ENCODE results near the gene PRKAR1B. TPM values are rescaled to one million over a fixed set of nuclear protein-coding genes. Genes with fewer than 3 reads are reported as not detected.

PRKAR1B gene
- total and polyA plus RNA-seq, 2 donors, result 13.7 to 15.4 TPM

- H3K9me3 ChIP-seq (ENCODE audit: control insufficient read depth in 2 of 2, insufficient read depth in 1 of 2, low read length in 1 of 2), result peaks cover 0 to 24% of the 10 kb centered on the region in 2 donors
- no peak overlapping the region for H3K27ac ChIP-seq (ENCODE audit: low read depth in 1 of 2, low read length in 1 of 2)
- H3K4me3 ChIP-seq (ENCODE audit: low read length in 2 of 2), result no peak overlapping the region
- peak in 1 of 9 donors; percentile 50 for DNase-seq (ENCODE audit: low read depth in 6 of 9, low spot score in 9 of 9)
- no peaks in the 10 kb centered on the region for H3K27me3 ChIP-seq (ENCODE audit: control insufficient read depth in 2 of 2, insufficient read depth in 1 of 2, low read length in 1 of 2)
- WGBS, result 23% methylated on average over 39 of the region's 39 CpGs
- H3K36me3 ChIP-seq (ENCODE audit: control insufficient read depth in 2 of 2, insufficient read depth in 2 of 2, low read length in 1 of 2), result peaks cover 0 to 11% of the 10 kb centered on the region in 2 donors
- H3K4me1 ChIP-seq (ENCODE audit: control insufficient read depth in 2 of 2, insufficient read depth in 2 of 2, low read length in 2 of 2), result peaks cover 14 to 42% of the 10 kb centered on the region in 2 donors
Observed at GRCh38 chr7:601595-602340, 125.3 kb downstream of the PRKAR1B start.

GRCh38 chr7:601036-601594 is 126.0 kb downstream of the PRKAR1B start:
- WGBS, result 79% methylated on average over 22 of the region's 22 CpGs
- H3K4me1 ChIP-seq (ENCODE audit: control insufficient read depth in 2 of 2, insufficient read depth in 2 of 2, low read length in 2 of 2), result peaks cover 14 to 42% of the 10 kb centered on the region in 2 donors
- no peak overlapping the region for H3K27ac ChIP-seq (ENCODE audit: low read depth in 1 of 2, low read length in 1 of 2)
- no peak for DNase-seq (ENCODE audit: low read depth in 6 of 9, low spot score in 9 of 9)
- H3K36me3 ChIP-seq (ENCODE audit: control insufficient read depth in 2 of 2, insufficient read depth in 2 of 2, low read length in 1 of 2), result peaks cover 0 to 10% of the 10 kb centered on the region in 2 donors
- no peak overlapping the region for H3K4me3 ChIP-seq (ENCODE audit: low read length in 2 of 2)
- no peaks in the 10 kb centered on the region for H3K27me3 ChIP-seq (ENCODE audit: control insufficient read depth in 2 of 2, insufficient read depth in 1 of 2, low read length in 1 of 2)
- peaks cover 0 to 26% of the 10 kb centered on the region in 2 donors for H3K9me3 ChIP-seq (ENCODE audit: control insufficient read depth in 2 of 2, insufficient read depth in 1 of 2, low read length in 1 of 2)

- H3K27ac ChIP-seq (ENCODE audit: low read depth in 1 of 2, low read length in 1 of 2), result no peak overlapping the region
- WGBS, result 97% methylated on average over 33 of the region's 33 CpGs
- H3K4me1 ChIP-seq (ENCODE audit: control insufficient read depth in 2 of 2, insufficient read depth in 2 of 2, low read length in 2 of 2), result peaks cover 14 to 40% of the 10 kb centered on the region in 2 donors
- no peaks in the 10 kb centered on the region for H3K27me3 ChIP-seq (ENCODE audit: control insufficient read depth in 2 of 2, insufficient read depth in 1 of 2, low read length in 1 of 2)
- DNase-seq (ENCODE audit: low read depth in 6 of 9, low spot score in 9 of 9), result no peak
- H3K4me3 ChIP-seq (ENCODE audit: low read length in 2 of 2), result no peak overlapping the region
- peaks cover 0 to 27% of the 10 kb centered on the region in 2 donors for H3K9me3 ChIP-seq (ENCODE audit: control insufficient read depth in 2 of 2, insufficient read depth in 1 of 2, low read length in 1 of 2)
- peaks cover 3 to 4% of the 10 kb centered on the region in 2 donors for H3K36me3 ChIP-seq (ENCODE audit: control insufficient read depth in 2 of 2, insufficient read depth in 2 of 2, low read length in 1 of 2)
Observed at GRCh38 chr7:600149-601035, 126.7 kb downstream of the PRKAR1B start.

GRCh38 chr7:598899-599298 is 128.2 kb downstream of the PRKAR1B start:
- H3K27ac ChIP-seq (ENCODE audit: low read depth in 1 of 2, low read length in 1 of 2), result no peak overlapping the region
- peaks cover 0 to 17% of the 10 kb centered on the region in 2 donors for H3K9me3 ChIP-seq (ENCODE audit: control insufficient read depth in 2 of 2, insufficient read depth in 1 of 2, low read length in 1 of 2)
- H3K4me3 ChIP-seq (ENCODE audit: low read length in 2 of 2), result no peak overlapping the region
- H3K36me3 ChIP-seq (ENCODE audit: control insufficient read depth in 2 of 2, insufficient read depth in 2 of 2, low read length in 1 of 2), result peaks cover 0 to 3% of the 10 kb centered on the region in 2 donors
- 99% methylated on average over 19 of the region's 19 CpGs for WGBS
- no peak for DNase-seq (ENCODE audit: low read depth in 6 of 9, low spot score in 9 of 9)
- no peaks in the 10 kb centered on the region for H3K27me3 ChIP-seq (ENCODE audit: control insufficient read depth in 2 of 2, insufficient read depth in 1 of 2, low read length in 1 of 2)
- peaks cover 10 to 37% of the 10 kb centered on the region in 2 donors for H3K4me1 ChIP-seq (ENCODE audit: control insufficient read depth in 2 of 2, insufficient read depth in 2 of 2, low read length in 2 of 2)

GRCh38 chr7:597348-598178 is 129.5 kb downstream of the PRKAR1B start:
- Histone ChIP-seq H3K4me1 (ENCODE audit: control insufficient read depth in 2 of 2, insufficient read depth in 2 of 2, low read length in 2 of 2) (peaks cover 19 to 44% of the 10 kb centered on the region in 2 donors), H3K27ac (ENCODE audit: low read depth in 1 of 2, low read length in 1 of 2) (no peak overlapping the region), H3K4me3 (ENCODE audit: low read length in 2 of 2) (no peak overlapping the region), H3K27me3 (ENCODE audit: control insufficient read depth in 2 of 2, insufficient read depth in 1 of 2, low read length in 1 of 2) (no peaks in the 10 kb centered on the region), H3K9me3 (ENCODE audit: control insufficient read depth in 2 of 2, insufficient read depth in 1 of 2, low read length in 1 of 2) (peaks cover 0 to 14% of the 10 kb centered on the region in 2 donors), H3K36me3 (ENCODE audit: control insufficient read depth in 2 of 2, insufficient read depth in 2 of 2, low read length in 1 of 2) (peaks cover 0 to 3% of the 10 kb centered on the region in 2 donors)
- WGBS, result 97% methylated on average over 35 of the region's 35 CpGs
- DNase-seq (ENCODE audit: low read depth in 6 of 9, low spot score in 9 of 9), result no peak

GRCh38 chr7:596819-597182 is 130.3 kb downstream of the PRKAR1B start:
- no peak for DNase-seq (ENCODE audit: low read depth in 6 of 9, low spot score in 9 of 9)
- Histone ChIP-seq H3K27ac (ENCODE audit: low read depth in 1 of 2, low read length in 1 of 2) (no peak overlapping the region), H3K27me3 (ENCODE audit: control insufficient read depth in 2 of 2, insufficient read depth in 1 of 2, low read length in 1 of 2) (no peaks in the 10 kb centered on the region), H3K36me3 (ENCODE audit: control insufficient read depth in 2 of 2, insufficient read depth in 2 of 2, low read length in 1 of 2) (peaks cover 0 to 3% of the 10 kb centered on the region in 2 donors), H3K9me3 (ENCODE audit: control insufficient read depth in 2 of 2, insufficient read depth in 1 of 2, low read length in 1 of 2) (peaks cover 0 to 20% of the 10 kb centered on the region in 2 donors), H3K4me3 (ENCODE audit: low read length in 2 of 2) (no peak overlapping the region), H3K4me1 (ENCODE audit: control insufficient read depth in 2 of 2, insufficient read depth in 2 of 2, low read length in 2 of 2) (peaks cover 19 to 44% of the 10 kb centered on the region in 2 donors)
- 98% methylated on average over 17 of the region's 17 CpGs for WGBS

GRCh38 chr7:596071-596818 is 130.8 kb downstream of the PRKAR1B start:
- H3K9me3 ChIP-seq (ENCODE audit: control insufficient read depth in 2 of 2, insufficient read depth in 1 of 2, low read length in 1 of 2), result peaks cover 0 to 20% of the 10 kb centered on the region in 2 donors
- no peaks in the 10 kb centered on the region for H3K27me3 ChIP-seq (ENCODE audit: control insufficient read depth in 2 of 2, insufficient read depth in 1 of 2, low read length in 1 of 2)
- H3K4me3 ChIP-seq (ENCODE audit: low read length in 2 of 2), result no peak overlapping the region
- H3K27ac ChIP-seq (ENCODE audit: low read depth in 1 of 2, low read length in 1 of 2), result no peak overlapping the region
- no peak for DNase-seq (ENCODE audit: low read depth in 6 of 9, low spot score in 9 of 9)
- WGBS, result 97% methylated on average over 30 of the region's 30 CpGs
- peaks cover 15 to 44% of the 10 kb centered on the region in 2 donors for H3K4me1 ChIP-seq (ENCODE audit: control insufficient read depth in 2 of 2, insufficient read depth in 2 of 2, low read length in 2 of 2)
- H3K36me3 ChIP-seq (ENCODE audit: control insufficient read depth in 2 of 2, insufficient read depth in 2 of 2, low read length in 1 of 2), result peaks cover 0 to 3% of the 10 kb centered on the region in 2 donors

- Histone ChIP-seq H3K27me3 (ENCODE audit: control insufficient read depth in 2 of 2, insufficient read depth in 1 of 2, low read length in 1 of 2) (no peaks in the 10 kb centered on the region), H3K4me1 (ENCODE audit: control insufficient read depth in 2 of 2, insufficient read depth in 2 of 2, low read length in 2 of 2) (peaks cover 15 to 45% of the 10 kb centered on the region in 2 donors), H3K36me3 (ENCODE audit: control insufficient read depth in 2 of 2, insufficient read depth in 2 of 2, low read length in 1 of 2) (peaks cover 0 to 3% of the 10 kb centered on the region in 2 donors), H3K4me3 (ENCODE audit: low read length in 2 of 2) (no peak overlapping the region), H3K9me3 (ENCODE audit: control insufficient read depth in 2 of 2, insufficient read depth in 1 of 2, low read length in 1 of 2) (peaks cover 0 to 20% of the 10 kb centered on the region in 2 donors), H3K27ac (ENCODE audit: low read depth in 1 of 2, low read length in 1 of 2) (no peak overlapping the region)
- DNase-seq (ENCODE audit: low read depth in 6 of 9, low spot score in 9 of 9), result no peak
- 63% methylated on average over 10 of the region's 10 CpGs for WGBS
Observed at GRCh38 chr7:595621-596010, 131.5 kb downstream of the PRKAR1B start.
